Measurements from ENCODE around the gene GFRA3.

Gene GFRA3

GRCh38 chr5:138246334-138246733 lies 28.1 kb downstream of the GFRA3 start:
- no peak for DNase-seq

GRCh38 chr5:138245717-138246116 lies 28.7 kb downstream of the GFRA3 start:
- no peak for DNase-seq

GRCh38 chr5:138243794-138244193 lies 30.6 kb downstream of the GFRA3 start:
- DNase-seq, result no peak

- peak; percentile 45 for DNase-seq
Observed at GRCh38 chr5:138241688-138242571, 32.5 kb downstream of the GFRA3 start.

- DNase-seq, result no peak
Observed at GRCh38 chr5:138240650-138241385, 33.6 kb downstream of the GFRA3 start.

DNA sequence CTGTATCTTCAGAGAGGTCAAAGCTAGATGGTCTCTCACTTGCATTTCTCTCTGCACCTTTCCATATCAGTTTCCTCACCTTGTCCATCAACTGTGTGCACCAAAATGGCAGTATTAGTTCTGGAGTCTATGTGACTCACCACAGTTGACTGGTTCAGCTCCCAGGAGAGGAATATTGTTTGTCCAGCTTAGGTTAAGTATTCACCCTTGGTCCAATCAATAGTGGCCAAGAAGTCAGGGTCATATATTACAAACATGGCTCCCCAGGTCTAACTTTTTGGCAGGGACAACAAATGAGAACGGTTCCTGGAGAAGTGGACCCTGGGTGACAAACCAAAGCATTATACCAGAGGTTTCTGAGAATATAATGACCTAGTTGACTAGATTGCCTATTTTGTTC lies 36.4 kb downstream of the GFRA3 start:
- no peak for DNase-seq

GRCh38 chr5:138234651-138235050 lies 39.8 kb downstream of the GFRA3 start:
- DNase-seq, result no peak

GRCh38 chr5:138233280-138233679 lies 41.1 kb downstream of the GFRA3 start:
- no peak for DNase-seq

DNA sequence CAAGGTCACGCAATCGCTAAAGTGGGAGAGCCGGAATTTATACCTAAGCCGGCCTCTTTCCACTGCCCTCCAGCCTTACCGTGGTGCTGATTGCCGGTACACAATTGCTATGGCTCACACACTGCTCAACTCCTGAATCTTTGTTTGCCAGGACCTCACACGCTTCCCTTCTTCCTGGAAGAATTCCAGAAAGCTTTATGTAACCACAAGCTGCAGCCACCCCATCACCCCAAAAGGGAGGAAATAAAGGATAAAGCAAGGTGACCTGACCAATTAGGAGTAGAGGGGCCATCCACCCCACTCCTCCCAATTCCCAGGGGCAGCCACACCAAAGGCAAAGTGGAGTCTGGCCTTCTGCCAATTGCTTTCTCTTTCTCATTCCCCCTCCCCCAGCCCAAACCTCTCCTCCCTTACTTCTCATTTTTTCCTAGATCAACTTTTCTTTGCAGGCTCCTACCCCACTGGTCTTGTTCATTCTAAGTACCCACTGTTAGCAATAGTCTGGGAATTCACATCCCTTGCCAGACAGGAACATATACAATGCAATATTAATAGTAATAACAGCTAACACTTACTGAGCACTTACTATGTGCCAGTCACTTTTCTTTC lies 43.3 kb downstream of the GFRA3 start:
- peak; percentile 33 for DNase-seq

GRCh38 chr5:138230261-138230660 lies 44.2 kb downstream of the GFRA3 start:
- peak; percentile 71 for DNase-seq

- DNase-seq, result no peak
Observed at GRCh38 chr5:138229387-138229786, 45.0 kb downstream of the GFRA3 start.

DNA sequence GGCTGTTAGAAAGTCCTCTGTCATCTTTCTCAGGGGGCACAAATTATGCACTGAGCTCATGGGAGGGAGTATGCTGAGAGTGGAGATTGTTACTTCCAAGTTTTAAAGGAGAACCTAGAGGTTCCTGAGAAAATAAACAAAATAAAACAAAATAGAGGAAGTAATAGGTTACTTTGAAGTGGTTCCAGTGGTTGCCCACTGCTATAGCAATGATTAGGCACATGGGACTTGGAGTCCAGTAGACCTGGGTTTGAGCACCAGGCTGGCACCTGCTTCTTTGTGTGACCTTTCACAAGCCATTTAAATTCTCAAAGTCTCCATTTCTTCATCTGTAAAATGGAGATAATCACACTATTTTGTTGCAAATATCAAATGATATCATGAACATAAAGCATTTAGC lies 47.5 kb downstream of the GFRA3 start:
- no peak for DNase-seq

GRCh38 chr5:138224712-138225111 lies 49.7 kb downstream of the GFRA3 start:
- DNase-seq, result no peak

- no peak for DNase-seq
Observed at GRCh38 chr5:138223532-138223931, 50.9 kb downstream of the GFRA3 start.

- DNase-seq, result no peak
Observed at GRCh38 chr5:138216799-138217198, 57.6 kb downstream of the GFRA3 start.

- peak; percentile 100 for DNase-seq
Observed at GRCh38 chr5:138213161-138214029, 61.0 kb downstream of the GFRA3 start, which contains the start of gene CDC23. CDC23 (minus strand) TSS chr5:138213323; CDS start chr5:138213312, 11 bp downstream.

DNA sequence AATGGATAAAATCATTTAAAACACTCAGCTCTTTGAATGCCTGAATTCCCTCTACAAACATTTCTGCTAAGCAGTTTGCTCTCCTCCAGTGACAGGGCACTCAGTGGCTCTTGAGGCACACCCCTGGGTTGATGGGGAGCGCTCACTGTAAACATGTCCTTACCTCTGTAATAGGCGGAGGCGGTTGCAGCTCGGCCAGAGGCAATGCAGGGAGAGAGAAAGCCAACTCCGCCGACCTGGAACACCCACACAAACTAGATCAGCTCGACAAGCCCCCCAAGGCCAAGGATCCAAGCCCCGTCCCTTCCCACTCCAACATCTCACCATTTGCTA lies 61.6 kb downstream of the GFRA3 start:
- no peak for DNase-seq

DNA sequence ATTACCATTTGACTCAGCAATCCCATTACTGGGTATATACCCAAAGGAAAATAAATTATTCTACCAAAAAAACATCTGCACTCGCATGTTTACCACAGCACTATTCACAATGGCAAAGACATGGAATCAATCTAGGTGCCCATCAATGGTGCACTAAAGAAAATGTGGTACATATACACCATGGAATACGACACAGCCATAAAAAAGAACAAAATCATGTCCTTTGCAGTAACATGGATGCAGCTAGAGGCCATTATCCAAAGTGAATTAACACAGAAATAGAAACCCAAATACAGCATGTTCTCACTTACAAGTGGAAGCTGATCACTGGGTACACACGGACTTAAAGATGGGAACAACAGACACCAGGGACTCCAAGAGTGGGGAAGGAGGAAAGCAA lies 63.4 kb downstream of the GFRA3 start:
- no peak for DNase-seq
